Right lobe of liver (tissue), 6 donors: ENCODE measurements around the gene FMNL1. TPM values are rescaled to one million over a fixed set of nuclear protein-coding genes. Genes with fewer than 3 reads are reported as not detected.

Experiments used
- ATAC-seq, 4 donors: fragments of 200-7000 bp; cut with Tn5 transposase; one replicate each; pipeline ENCODE4 v1.9.1; 2020; ENCODE audit warnings: mild to moderate bottlenecking in 4 of 4, moderate library complexity in 4 of 4
- DNase-seq, 3 donors: peaks; one replicate each; pipeline ENCODE4 v3.0.0-alpha.2; 2020
- H3K27ac ChIP-seq, 3 donors: fragments of 200-600 bp; one replicate each; pipeline ENCODE4 v1.8.0; 2022
- H3K27me3 ChIP-seq, 2 donors: fragments of 200-600 bp; one replicate each; pipeline ENCODE4 v1.8.0; 2022
- H3K36me3 ChIP-seq, 4 donors: fragments of 200-600 bp; sonication (generic) in 1 of 4; one replicate each; pipeline versions ENCODE4 v1.5.1 to v1.8.0; 2017 to 2022; ENCODE audit warnings: control low read depth in 1 of 4
- H3K4me1 ChIP-seq, 4 donors: fragments of 200-600 bp; sonication (generic) in 1 of 4; one replicate each; pipeline versions ENCODE4 v1.5.1 to v1.8.0; 2017 to 2022; ENCODE audit warnings: control low read depth in 1 of 4
- H3K4me3 ChIP-seq, 3 donors: fragments of 200-600 bp; one replicate each; pipeline ENCODE4 v1.8.0; 2022
- H3K9me3 ChIP-seq, 4 donors: fragments of 200-600 bp; sonication (generic) in 1 of 4; one replicate each; pipeline versions ENCODE4 v1.5.1 to v1.8.0; 2017 to 2022; ENCODE audit warnings: control low read depth in 1 of 4
- CTCF ChIP-seq, 4 donors: fragments of 200-600 bp in 3 of 4; fragments of 450-650 bp in 1 of 4; IDR thresholded peaks; one replicate each; pipeline versions ENCODE4 v1.5.1 to v1.8.0; 2016 to 2022; ENCODE audit warnings: antibody characterized with exemption in 4 of 4, mild to moderate bottlenecking in 2 of 4
- POLR2A ChIP-seq: fragments of 450-650 bp; IDR thresholded peaks from one replicate; pipeline ENCODE4 v1.6.1; 2017; ENCODE audit warnings: antibody characterized with exemption, mild to moderate bottlenecking
- WGBS: methylation state at CpG from one replicate; pipeline ENCODE4 v1.1.6; 2018; ENCODE audit warnings: low coverage, low lambda C conversion rate; ENCODE audit not compliant: insufficient coverage; ENCODE audit errors: missing lambda C conversion rate; 5-methylcytosine and 5-hydroxymethylcytosine counted together
- intact Hi-C, 2 donors: fragments of 100-400 bp; cut with DNase I; formaldehyde crosslinking; loops; one replicate each; pipeline versions ENCODE4 v1.11.2 to v1.14.1; 2022
- total RNA-seq, 6 experiments: library from RNA; depleted of rRNA in 2 of 6; stranded (reverse); fragments of >200 nt in 2 of 6; fragmentation: NEBNext Ultra II Directional in 3 of 6; extraction: Animal tissue kit (Norgen Biotek cat#: 25700) in 3 of 6; gene quantifications; one replicate each; pipeline versions ENCODE4 v1.1.0 to v1.2.4, GENCODE V29; 2016 to 2023
- donor health status: DM: no; HTN: yes; CAD: no.
- donor health status: DM: no; HTN: no; CAD: no.
- donor health status: DM: no; HTN: no; CAD: no.
- donor health status: DM: no; HTN: yes; CAD: no.
- donor health status: DM: no; HTN: yes; CAD: no.

FMNL1 gene
- total RNA-seq, 6 experiments from 2014 or later: 3.7 to 10.0 (median 5.1) TPM

GRCh38 chr17:45267436-45268055, 45.9 kb downstream of the FMNL1 start:
- Histone ChIP-seq H3K36me3 (peaks cover 5 to 61% (median 26%) of the 10 kb centered on the region in 4 donors), H3K27ac (no peak overlapping the region), H3K4me1 (peaks cover 0 to 21% (median 0%) of the 10 kb centered on the region in 4 donors), H3K9me3 (no peaks in the 10 kb centered on the region), H3K4me3 (no peak overlapping the region), H3K27me3 (no peaks in the 10 kb centered on the region)
- no peak for DNase-seq
- WGBS: 80% methylated on average over 1 of the region's 10 CpGs
- intact Hi-C loops: no loop called here
- ATAC-seq: no peak
- TF ChIP-seq POLR2A: no peak
- no peak for TF ChIP-seq CTCF (IDR thresholded peaks at IDR 0.05)

- H3K27me3 ChIP-seq: no peaks in the 10 kb centered on the region
- H3K9me3 ChIP-seq: no peaks in the 10 kb centered on the region
- H3K4me3 ChIP-seq: no peak overlapping the region
- DNase-seq: no peak
- no peak overlapping the region for H3K27ac ChIP-seq
- H3K4me1 ChIP-seq: peaks cover 0 to 26% (median 11%) of the 10 kb centered on the region in 4 donors
- 92% methylated on average over 2 of the region's 7 CpGs for WGBS
- intact Hi-C loops: no loop called here
- peaks cover 7 to 71% (median 26%) of the 10 kb centered on the region in 4 donors for H3K36me3 ChIP-seq
- ATAC-seq: no peak
- no peak for TF ChIP-seq POLR2A
- no peak for TF ChIP-seq CTCF (IDR thresholded peaks at IDR 0.05)
Observed at GRCh38 chr17:45269912-45270311, 48.2 kb downstream of the FMNL1 start.

- no peaks in the 10 kb centered on the region for H3K27me3 ChIP-seq
- intact Hi-C loops: no loop called here
- WGBS: 96% methylated on average over 3 of the region's 13 CpGs
- peaks cover 7 to 71% (median 24%) of the 10 kb centered on the region in 4 donors for H3K36me3 ChIP-seq
- H3K9me3 ChIP-seq: no peaks in the 10 kb centered on the region
- DNase-seq (peak in 1 of 3 donors; percentile 45), ATAC-seq (peak in 1 of 4 donors; percentile 24)
- TF ChIP-seq POLR2A (no peak), CTCF (IDR thresholded peaks at IDR 0.05) (peak; percentile 26 to 41 (median 31))
- no peak overlapping the region for H3K27ac ChIP-seq
- H3K4me1 ChIP-seq: peaks cover 0 to 26% (median 12%) of the 10 kb centered on the region in 4 donors
- H3K4me3 ChIP-seq: no peak overlapping the region
Observed at GRCh38 chr17:45270828-45271418, 49.2 kb downstream of the FMNL1 start.

- intact Hi-C loops: no loop called here
- H3K36me3 ChIP-seq: peaks cover 7 to 65% (median 22%) of the 10 kb centered on the region in 4 donors
- no peaks in the 10 kb centered on the region for H3K27me3 ChIP-seq
- 86% methylated on average over 2 of the region's 3 CpGs for WGBS
- no peak for TF ChIP-seq POLR2A
- TF ChIP-seq CTCF (IDR thresholded peaks at IDR 0.05): no peak
- H3K9me3 ChIP-seq: no peaks in the 10 kb centered on the region
- ATAC-seq (no peak), DNase-seq (no peak)
- H3K4me1 ChIP-seq: peaks cover 0 to 26% (median 12%) of the 10 kb centered on the region in 4 donors
- no peak overlapping the region for H3K4me3 ChIP-seq
- no peak overlapping the region for H3K27ac ChIP-seq
Observed at GRCh38 chr17:45271603-45272002, 49.9 kb downstream of the FMNL1 start.
